Uterus (tissue), 2 donors: ENCODE data around the gene SLC25A21.

Experiments used
- CTCF ChIP-seq, 4 experiments: fragments of 200-600 bp in 2 of 4; fragments of 450-650 bp in 2 of 4; sonication (generic) in 2 of 4; IDR thresholded peaks; one replicate each; pipeline ENCODE4 v1.5.1; 2016 to 2019; ENCODE audit warnings: antibody characterized with exemption in 4 of 4, mild to moderate bottlenecking in 2 of 4, moderate library complexity in 1 of 4
- POLR2A ChIP-seq, 2 donors: fragments of 450-650 bp; IDR thresholded peaks; one replicate each; pipeline ENCODE4 v1.6.1; 2016; ENCODE audit warnings: antibody characterized with exemption in 2 of 2, mild to moderate bottlenecking in 1 of 2, moderate library complexity in 1 of 2

GRCh38 chr14:37056473-37056872, 115.9 kb downstream of the SLC25A21 start:
- TF ChIP-seq CTCF (IDR thresholded peaks at IDR 0.05) (no peak), POLR2A (IDR thresholded peaks at IDR 0.05) (no peak)
